Transverse colon (tissue), 4 donors: ENCODE measurements around the gene ABCC11. TPM values are rescaled to one million over a fixed set of nuclear protein-coding genes. Genes with fewer than 3 reads are reported as not detected.
"Not testable (repeated sequence)": the region's sequence is repeated elsewhere in the genome, so short reads cannot be mapped to it uniquely, and the experiment has no call there.

Source experiments
- DNase-seq: peaks from one replicate; pipeline ENCODE4 v3.0.0-alpha.2; 2019
- H3K27ac ChIP-seq, 4 donors: fragments of 200-600 bp; sonication (generic); 2 replicates each; pipeline ENCODE4 v1.5.1; 2016 to 2018; ENCODE audit warnings: inconsistent platforms in 4 of 4
- H3K27me3 ChIP-seq: fragments of 200-600 bp; sonication (generic); 2 replicates; pipeline ENCODE4 v1.5.1; 2017; ENCODE audit warnings: inconsistent platforms
- H3K36me3 ChIP-seq, 4 donors: fragments of 200-600 bp; sonication (generic); 2 replicates each; pipeline ENCODE4 v1.5.1; 2017 to 2019; ENCODE audit warnings: inconsistent platforms in 4 of 4
- H3K4me1 ChIP-seq, 4 donors: fragments of 200-600 bp; sonication (generic); 2 replicates each; pipeline ENCODE4 v1.5.1; 2017 to 2020; ENCODE audit warnings: inconsistent platforms in 4 of 4
- H3K4me3 ChIP-seq, 4 donors: fragments of 200-600 bp; sonication (generic); 1 replicate in 1 of 4; 2 replicates in 3 of 4; pipeline versions ENCODE4 v1.5.1 to v1.6.1; 2017 to 2019; ENCODE audit warnings: inconsistent platforms in 4 of 4
- H3K9me3 ChIP-seq, 2 donors: fragments of 200-600 bp; sonication (generic); 2 replicates each; pipeline ENCODE4 v1.5.1; 2017 to 2019; ENCODE audit warnings: inconsistent platforms in 2 of 2
- EP300 ChIP-seq: sonication (generic); formaldehyde crosslinking; IDR thresholded peaks from one replicate; pipeline ENCODE4 v1.6.1; 2017; ENCODE audit warnings: antibody characterized with exemption, low read depth
- POLR2A ChIP-seq: fragments of 450-650 bp; IDR thresholded peaks from one replicate; pipeline ENCODE4 v1.6.1; 2016; ENCODE audit warnings: antibody characterized with exemption, mild to moderate bottlenecking, moderate library complexity
- POLR2AphosphoS5 ChIP-seq, 3 donors: sonication (generic); formaldehyde crosslinking; IDR thresholded peaks; one replicate each; pipeline ENCODE4 v1.6.1; 2016; ENCODE audit warnings: antibody characterized with exemption in 3 of 3
- WGBS, 2 donors: methylation state at CpG; one replicate each; pipeline ENCODE4 v1.1.5; 2018; ENCODE audit warnings: low coverage in 1 of 2; 5-methylcytosine and 5-hydroxymethylcytosine counted together
- in situ Hi-C, 4 donors: fragments of 200-750 bp; cut with MboI; loops; one replicate each; pipeline versions ENCODE4 v1.15.0 to v1.15.1; 2017; ENCODE audit warnings: low sequenced_read_pairs in 3 of 4, low pct_ligation_motif_present in 1 of 4, low pct_unique_long_range_greater_than_20kb in 1 of 4
- intact Hi-C: fragments of 100-400 bp; cut with DNase I; formaldehyde crosslinking; loops from one replicate; pipeline ENCODE4 v1.15.1; 2023; ENCODE audit warnings: low total_unique reads
- total RNA-seq, 4 donors: library from RNA; depleted of rRNA; stranded (reverse); fragments of >200 nt; gene quantifications; one replicate each; pipeline ENCODE4 v1.1.0, GENCODE V29; 2016
- TF ChIP-seq, protein P1 (sequence below), 5 experiments: fragments of 200-600 bp in 3 of 5; fragments of 450-650 bp in 2 of 5; sonication (generic) in 3 of 5; IDR thresholded peaks; 1 replicate in 2 of 5; 2 replicates in 3 of 5; pipeline ENCODE4 v1.5.1; 2016 to 2017; ENCODE audit warnings: antibody characterized with exemption in 5 of 5, inconsistent platforms in 3 of 5, mild to moderate bottlenecking in 2 of 5, moderate library complexity in 1 of 5

The ABCC11 gene
- total RNA-seq, 4 donors from 2014 or later = 0.16 to 10.7 (median 0.27) TPM; not detected in 1

- intact Hi-C loops = no loop called here
- WGBS, 2 donors = 84% methylated on average over 6 of the region's 6 CpGs; no CpG with 5 or more reads in 1 of the 2 donors
These were observed 62.7 kb downstream of the ABCC11 start for GRCh38 chr16:48184681-48185080.

GRCh38 chr16:48182979-48183537 is 64.3 kb downstream of the ABCC11 start:
- in situ Hi-C loops = no loop called here
- Histone ChIP-seq H3K36me3 (no peaks in the 10 kb centered on the region), H3K27me3 (no peaks in the 10 kb centered on the region), H3K27ac (no peak overlapping the region), H3K4me3 (no peak overlapping the region), H3K9me3 (no peaks in the 10 kb centered on the region), H3K4me1 (no peaks in the 10 kb centered on the region)
- WGBS, 2 donors = 40 to 72% methylated on average over 1 to 8 of the region's 8 CpGs
- no peak for DNase-seq
- intact Hi-C loops = no loop called here
- TF ChIP-seq POLR2A (no peak), EP300 (no peak), POLR2AphosphoS5 (IDR thresholded peaks at IDR 0.05) (no peak)
- TF ChIP-seq, protein P1, sequence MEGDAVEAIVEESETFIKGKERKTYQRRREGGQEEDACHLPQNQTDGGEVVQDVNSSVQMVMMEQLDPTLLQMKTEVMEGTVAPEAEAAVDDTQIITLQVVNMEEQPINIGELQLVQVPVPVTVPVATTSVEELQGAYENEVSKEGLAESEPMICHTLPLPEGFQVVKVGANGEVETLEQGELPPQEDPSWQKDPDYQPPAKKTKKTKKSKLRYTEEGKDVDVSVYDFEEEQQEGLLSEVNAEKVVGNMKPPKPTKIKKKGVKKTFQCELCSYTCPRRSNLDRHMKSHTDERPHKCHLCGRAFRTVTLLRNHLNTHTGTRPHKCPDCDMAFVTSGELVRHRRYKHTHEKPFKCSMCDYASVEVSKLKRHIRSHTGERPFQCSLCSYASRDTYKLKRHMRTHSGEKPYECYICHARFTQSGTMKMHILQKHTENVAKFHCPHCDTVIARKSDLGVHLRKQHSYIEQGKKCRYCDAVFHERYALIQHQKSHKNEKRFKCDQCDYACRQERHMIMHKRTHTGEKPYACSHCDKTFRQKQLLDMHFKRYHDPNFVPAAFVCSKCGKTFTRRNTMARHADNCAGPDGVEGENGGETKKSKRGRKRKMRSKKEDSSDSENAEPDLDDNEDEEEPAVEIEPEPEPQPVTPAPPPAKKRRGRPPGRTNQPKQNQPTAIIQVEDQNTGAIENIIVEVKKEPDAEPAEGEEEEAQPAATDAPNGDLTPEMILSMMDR (IDR thresholded peaks at IDR 0.05) = no peak

More at GRCh38 chr16:48184681-48185080, 62.7 kb downstream of the ABCC11 start:
- TF ChIP-seq, protein P1 (IDR thresholded peaks at IDR 0.05) = no peak
- TF ChIP-seq POLR2AphosphoS5 (IDR thresholded peaks at IDR 0.05) (no peak), EP300 (no peak), POLR2A (no peak)
- Histone ChIP-seq H3K27ac (no peak overlapping the region), H3K27me3 (no peaks in the 10 kb centered on the region), H3K36me3 (no peaks in the 10 kb centered on the region), H3K9me3 (no peaks in the 10 kb centered on the region), H3K4me3 (no peak overlapping the region), H3K4me1 (no peaks in the 10 kb centered on the region)
- no peak for DNase-seq
- in situ Hi-C loops = no loop called here

GRCh38 chr16:48181746-48182520 is 65.4 kb downstream of the ABCC11 start:
- intact Hi-C loops = not testable (repeated sequence)

DNA sequence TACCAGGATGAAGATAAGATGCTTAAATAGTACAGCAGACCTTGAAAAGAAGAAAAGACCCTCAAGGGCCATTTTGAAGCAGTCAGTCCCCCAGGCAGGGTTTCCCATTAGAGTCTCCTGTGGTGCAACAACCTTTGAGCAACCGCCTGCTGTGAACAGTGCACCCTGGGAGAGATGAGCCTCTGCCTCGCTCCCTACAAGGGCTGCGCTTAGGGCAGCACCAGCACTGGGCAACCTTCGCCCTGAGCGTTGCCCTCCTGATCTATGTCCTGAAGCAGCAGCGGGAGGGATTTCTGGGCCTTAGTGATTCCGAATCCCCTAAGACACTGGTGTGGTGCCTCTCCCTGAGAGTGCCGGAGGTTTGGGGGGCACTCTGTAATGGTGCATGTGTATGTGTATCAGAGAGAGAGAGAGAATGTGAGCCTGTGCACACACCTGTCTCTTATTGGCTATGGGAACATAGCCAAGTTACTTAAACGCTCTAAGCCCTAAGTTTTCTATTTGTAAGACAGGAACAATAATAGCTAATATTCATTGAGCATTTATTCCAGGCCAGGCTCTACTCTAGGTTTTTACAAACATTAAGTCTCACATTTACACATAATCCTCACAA is 66.4 kb downstream of the ABCC11 start:
- no peak for TF ChIP-seq POLR2A
- TF ChIP-seq, protein P1 (IDR thresholded peaks at IDR 0.05) = no peak
- no peak for TF ChIP-seq POLR2AphosphoS5 (IDR thresholded peaks at IDR 0.05)
- TF ChIP-seq EP300 = no peak
- DNase-seq = no peak
- intact Hi-C loops (no loop called here), in situ Hi-C loops (no loop called here)
- 57 to 86% methylated on average over 2 to 9 of the region's 9 CpGs for WGBS, 2 donors
- no peaks in the 10 kb centered on the region for H3K9me3 ChIP-seq
- H3K36me3 ChIP-seq = no peaks in the 10 kb centered on the region
- no peaks in the 10 kb centered on the region for H3K4me1 ChIP-seq
- no peak overlapping the region for H3K4me3 ChIP-seq
- H3K27me3 ChIP-seq = no peaks in the 10 kb centered on the region
- H3K27ac ChIP-seq = no peak overlapping the region

More at GRCh38 chr16:48181746-48182520, 65.4 kb downstream of the ABCC11 start:
- H3K9me3 ChIP-seq, H3K4me3 ChIP-seq, DNase-seq, H3K4me1 ChIP-seq, in situ Hi-C loops, H3K27me3 ChIP-seq, H3K27ac ChIP-seq, H3K36me3 ChIP-seq: not testable (repeated sequence)
- WGBS, 2 donors = 37 to 54% methylated on average over 3 to 14 of the region's 14 CpGs
